ENCODE measurements around the gene TTC3.

Gene TTC3

DNA sequence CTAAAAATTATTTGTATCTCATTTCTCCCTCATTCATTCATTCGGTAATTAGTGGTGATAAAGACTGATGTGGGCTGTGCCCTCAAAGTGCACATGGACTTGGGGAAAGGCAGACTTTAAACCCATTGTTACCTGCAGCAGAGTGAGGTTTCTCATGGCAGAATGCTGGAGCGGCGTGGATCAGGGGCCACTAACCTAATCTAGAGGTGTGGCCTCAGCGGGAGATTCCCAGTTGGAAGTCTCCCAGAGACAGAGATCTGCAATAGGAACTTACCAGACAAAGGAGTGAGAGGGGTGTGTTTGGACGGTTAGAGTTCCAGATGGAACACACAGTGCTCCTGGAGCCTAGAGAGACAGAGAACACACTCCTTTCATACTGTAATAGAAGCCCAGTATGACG is 120.6 kb downstream of the TTC3 start:
- no peak for DNase-seq (ENCODE audit: low read depth in 3 of 3)

DNA sequence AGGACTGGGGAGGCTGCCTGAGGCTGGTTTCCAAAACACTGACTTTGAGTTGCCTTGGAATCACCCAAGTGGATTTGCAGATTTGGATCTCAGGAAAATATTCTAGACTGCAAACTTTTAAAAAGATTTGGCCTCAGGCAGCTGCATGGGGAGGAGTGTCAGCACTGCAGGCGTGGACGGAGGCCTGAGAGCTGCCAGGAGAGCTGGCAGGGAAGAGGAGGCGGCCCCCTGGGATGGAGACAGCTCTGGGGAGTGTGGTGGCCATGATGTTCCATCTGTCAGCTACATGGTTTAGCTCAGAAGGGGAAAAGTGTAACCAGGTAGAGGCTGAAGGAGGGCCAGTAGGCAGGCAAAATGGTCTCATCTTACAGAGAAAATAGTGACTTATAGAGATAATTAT is 122.0 kb downstream of the TTC3 start:
- DNase-seq (ENCODE audit: low read depth in 3 of 3), result no peak

GRCh38 chr21:37195610-37196009 is 122.6 kb downstream of the TTC3 start:
- DNase-seq (ENCODE audit: low read depth in 3 of 3), result no peak

DNA sequence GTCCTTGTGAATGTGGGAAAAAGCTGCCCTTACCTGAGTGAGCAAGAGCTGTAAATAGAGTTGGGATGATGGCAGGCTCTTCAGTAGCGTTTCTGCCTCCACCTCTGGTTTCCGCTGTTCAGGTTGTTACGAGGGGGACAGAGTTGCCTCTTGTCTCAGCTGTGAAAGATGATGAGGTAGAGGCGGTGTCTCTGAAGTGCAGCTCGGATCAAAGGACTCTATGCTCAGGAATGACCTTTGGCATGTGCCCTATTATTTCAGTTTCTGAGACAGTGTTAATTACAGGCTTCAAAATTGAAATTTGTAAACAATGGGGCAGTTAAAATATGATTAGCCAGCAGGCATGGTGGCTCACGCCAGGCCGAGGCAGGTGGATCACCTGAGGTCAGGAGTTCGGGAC is 123.8 kb downstream of the TTC3 start:
- DNase-seq (ENCODE audit: low read depth in 3 of 3), result no peak

GRCh38 chr21:37197746-37198145 is 124.7 kb downstream of the TTC3 start:
- DNase-seq (ENCODE audit: low read depth in 3 of 3), result no peak

DNA sequence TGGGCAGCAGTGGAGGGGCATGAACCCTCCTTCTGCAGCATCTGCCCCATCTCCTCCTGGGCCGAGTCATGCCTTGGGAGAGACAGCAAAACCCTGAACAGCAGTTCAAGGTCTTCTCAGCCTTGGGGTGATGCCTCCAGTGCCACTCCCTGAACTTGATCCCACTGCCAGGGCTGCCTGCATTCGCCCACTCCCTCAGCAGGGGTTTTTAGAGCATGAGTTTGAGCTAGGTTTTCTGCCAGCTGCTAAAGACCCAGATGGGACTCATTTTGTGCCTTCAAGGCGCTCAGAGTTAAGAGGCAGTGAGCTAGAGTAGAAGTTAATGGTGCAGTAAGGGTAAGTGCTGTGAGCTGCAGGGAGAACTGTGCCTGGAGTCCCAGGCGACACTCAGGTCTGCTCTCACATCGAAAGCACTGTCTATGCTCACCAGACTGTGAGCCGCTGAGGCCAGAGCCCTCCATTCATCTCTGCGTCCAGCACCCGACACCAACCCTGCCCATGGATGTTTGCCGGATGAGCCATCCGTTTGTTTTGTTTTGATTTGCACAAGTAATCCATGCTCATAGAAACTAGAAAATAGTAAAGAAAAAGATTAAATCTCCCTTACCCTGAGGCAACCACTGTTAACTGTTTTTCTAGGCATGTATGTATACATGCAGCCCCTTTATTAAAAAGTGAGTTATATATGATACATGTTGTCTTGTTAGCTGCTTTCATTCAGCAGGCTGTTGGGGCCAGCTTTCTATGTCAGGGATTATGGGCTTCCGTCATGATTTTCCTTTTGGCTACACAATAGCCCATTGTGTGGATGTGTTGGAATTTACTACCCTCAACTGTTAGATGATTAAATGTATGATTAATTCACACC is 126.2 kb downstream of the TTC3 start:
- no peak for DNase-seq (ENCODE audit: low read depth in 3 of 3)

DNA sequence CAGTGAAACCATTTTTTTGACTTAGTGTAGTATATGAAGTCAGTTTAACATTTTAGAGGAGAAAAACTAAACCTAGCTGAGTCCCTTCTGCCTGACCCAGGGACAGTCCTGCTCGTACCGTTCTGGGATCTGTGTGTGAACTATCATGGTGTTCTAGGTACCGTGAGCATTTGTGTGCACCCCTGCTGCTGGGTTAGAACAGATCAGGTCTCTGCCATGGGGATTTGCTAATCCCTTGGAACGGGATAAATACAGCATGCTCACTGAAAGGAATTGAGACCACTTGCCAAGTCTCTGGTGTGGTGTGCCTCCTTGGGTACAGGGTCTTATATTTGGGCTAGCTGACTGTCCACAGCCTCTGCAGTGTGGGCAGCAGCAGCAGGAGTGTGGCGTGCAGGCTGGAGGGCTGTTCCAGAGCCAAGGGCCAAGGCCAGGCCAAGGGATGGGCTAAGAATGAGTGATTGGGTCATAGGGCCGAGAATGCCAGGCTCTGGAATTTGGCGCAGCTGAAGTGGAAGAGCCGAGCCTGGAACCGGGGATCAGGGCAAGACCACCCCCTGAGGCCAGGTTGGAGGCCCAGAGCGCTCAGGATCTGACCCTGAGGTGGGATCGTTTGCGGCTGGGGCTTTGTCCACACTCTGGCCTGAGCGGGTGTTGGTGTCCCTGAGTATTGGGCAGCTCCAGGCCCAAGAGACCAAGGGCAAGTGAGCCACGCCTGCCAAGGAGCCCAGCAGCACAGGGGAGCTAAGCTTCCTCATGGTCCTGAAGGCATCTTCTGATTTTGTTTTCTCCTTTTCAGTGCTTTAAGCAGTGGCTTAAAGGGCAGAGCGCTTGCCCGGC is 127.8 kb downstream of the TTC3 start:
- DNase-seq (ENCODE audit: low read depth in 3 of 3), result no peak

DNA sequence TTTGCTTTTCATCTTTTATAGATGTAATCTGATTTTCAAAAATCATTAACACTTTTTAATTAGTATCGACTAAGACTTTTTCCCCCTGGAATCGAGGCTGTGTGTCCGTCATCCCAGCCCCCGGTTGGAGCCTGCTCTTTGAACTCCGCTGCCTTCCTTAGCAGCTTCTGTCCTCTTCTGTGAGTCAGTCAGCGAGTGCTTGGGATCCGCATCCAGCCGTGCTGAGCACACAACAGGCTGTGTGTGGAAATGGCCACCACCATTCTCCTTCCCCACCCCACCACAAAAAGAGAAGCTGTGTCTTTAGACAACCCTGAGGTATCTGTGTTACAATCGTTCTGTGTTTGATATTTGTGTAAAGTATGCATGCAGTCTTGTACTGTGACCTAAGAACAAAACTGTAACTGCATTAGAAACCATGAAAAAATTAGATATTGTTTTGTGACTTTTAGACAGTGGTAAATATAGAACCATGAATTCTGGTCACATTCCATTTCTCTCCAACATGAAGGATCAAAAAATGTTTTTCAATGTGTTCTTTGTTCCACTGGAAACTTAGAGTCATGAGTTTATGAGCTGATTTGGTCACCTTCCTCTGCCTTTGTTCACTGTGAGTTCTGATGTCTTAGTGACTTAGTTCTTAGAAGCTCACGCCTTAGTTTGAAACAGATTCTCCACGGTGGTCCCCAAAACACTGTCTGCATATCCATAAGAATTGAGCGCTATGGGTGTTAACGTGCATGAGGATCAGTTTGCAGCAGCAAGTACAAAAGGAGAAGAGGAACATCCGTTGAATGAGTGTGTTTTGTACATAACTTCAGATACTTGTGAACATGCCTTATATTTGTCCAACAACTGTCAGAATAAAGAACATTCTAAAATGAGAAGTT is 129.4 kb downstream of the TTC3 start:
- no peak for DNase-seq (ENCODE audit: low read depth in 3 of 3)

DNA sequence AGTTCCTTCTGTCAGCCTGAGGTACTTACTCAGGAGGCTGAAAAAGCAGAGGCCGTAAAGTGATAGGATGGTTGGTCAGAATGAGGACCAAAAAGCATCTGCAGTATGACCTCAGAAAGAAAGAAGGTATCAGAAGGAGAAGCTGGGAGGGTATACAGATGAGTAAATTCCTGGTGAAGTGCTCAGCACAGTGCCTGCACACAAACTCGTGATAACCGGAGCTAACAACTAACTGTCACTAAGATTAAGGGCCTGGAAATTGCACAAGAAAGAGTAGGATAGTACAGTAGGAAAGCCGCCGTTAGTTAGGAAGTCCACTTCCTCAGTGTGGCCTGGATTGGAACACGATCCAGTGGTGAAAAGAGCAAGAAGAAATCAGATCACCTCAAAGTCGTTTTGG is 131.5 kb downstream of the TTC3 start:
- no peak for DNase-seq (ENCODE audit: low read depth in 3 of 3)

GRCh38 chr21:37206496-37206895 is 133.4 kb downstream of the TTC3 start:
- no peak for DNase-seq (ENCODE audit: low read depth in 3 of 3)

GRCh38 chr21:37207441-37208009 is 134.5 kb downstream of the TTC3 start:
- no peak for DNase-seq (ENCODE audit: low read depth in 3 of 3)

DNA sequence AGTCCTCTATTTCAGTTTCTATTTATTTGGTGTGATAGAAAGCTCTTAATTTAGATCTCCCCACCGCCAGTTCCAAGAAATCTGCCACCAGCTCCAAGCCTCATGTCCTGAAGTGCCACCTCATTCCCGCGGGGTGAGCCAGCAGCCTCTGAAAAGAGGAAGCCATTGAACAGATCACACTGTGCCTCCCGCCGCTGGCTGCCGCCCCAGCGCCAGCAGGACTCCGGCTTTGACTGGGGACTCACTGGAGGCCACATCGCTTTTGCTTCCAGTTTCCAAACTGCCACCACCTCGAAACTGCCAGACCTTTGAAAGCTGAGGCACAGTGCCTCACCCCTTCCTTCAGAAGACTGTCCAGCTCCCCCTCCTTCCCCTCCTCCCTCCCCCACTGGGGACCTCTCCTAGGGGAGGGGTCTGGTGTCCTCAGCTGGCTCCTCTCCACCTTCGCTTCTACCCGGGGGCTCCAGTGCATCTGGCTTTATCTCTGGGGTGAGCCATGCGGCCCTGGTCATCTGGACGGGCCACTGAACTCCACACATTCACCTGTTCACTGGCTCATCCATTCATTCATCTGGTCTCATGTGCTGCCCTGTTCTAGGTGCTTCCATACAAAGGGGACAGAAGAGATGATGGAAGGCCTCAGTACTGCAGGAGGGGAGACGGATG is 135.1 kb downstream of the TTC3 start:
- DNase-seq (ENCODE audit: low read depth in 3 of 3), result no peak

DNA sequence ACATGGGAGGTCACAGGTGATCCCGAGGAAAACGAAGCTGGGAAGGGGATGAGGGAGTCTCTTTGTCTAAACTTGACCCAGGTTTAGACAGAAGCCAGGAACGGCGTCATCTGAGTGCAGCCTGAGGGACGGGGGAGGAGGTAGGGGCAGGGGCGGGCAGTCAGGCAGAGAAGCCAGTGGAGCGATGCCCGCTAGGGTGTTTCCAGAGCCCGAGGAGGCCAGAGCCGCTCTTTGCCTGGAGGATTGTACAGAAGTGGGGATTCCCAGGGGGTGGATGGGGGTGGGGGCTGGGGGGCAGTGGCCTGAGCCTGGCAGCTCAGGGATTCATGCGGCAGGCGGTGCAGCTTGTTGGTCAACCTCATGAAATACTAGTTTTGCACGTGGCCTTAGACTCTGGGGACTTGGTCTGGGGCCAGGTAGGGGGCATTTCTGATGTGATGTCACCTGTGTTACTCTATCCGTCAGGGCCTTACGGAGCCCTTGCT is 135.7 kb downstream of the TTC3 start:
- DNase-seq (ENCODE audit: low read depth in 3 of 3), result no peak

DNA sequence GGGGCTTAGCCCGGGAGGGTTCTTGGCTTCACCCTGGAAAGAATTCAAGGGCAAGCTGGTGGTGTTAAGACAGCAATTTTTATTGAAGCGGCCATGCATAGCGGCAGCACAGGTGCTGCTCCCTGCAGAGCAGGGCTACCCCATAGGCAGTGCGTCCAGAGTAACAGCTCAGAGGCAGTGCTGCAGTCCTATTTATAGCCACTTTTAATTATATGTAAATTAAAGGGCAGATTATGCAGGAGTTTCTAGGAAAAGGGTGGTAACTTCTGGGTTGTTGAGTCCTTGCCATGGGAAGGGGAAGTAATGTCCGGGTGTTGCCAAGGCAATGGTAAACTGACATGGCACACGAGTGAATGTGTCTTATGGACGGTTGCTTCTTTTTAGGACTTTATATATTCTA is 137.1 kb downstream of the TTC3 start:
- no peak for DNase-seq (ENCODE audit: low read depth in 3 of 3)

- DNase-seq (ENCODE audit: low read depth in 3 of 3), result no peak
These were observed 137.7 kb downstream of the TTC3 start for GRCh38 chr21:37210799-37211198.

DNA sequence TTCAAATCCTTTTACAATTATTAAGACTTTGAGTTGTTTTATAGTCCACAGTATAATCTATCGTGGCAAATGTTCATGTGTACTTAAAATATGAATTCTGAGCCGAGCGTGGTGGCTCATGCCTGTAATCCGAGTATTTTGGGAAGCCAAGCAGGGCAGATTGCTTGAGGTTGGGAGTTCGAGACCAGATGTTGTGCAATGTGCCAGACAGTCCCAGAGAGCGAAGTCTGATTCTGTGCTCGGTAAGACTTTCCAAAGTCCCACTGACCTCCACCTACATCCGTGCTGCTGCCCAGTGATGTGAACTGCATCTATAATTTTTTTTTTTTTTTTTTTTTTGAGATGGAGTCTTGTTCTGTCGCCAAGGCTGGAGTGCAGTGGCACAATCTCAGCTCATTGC is 141.9 kb downstream of the TTC3 start:
- DNase-seq (ENCODE audit: low read depth in 3 of 3), result no peak

DNA sequence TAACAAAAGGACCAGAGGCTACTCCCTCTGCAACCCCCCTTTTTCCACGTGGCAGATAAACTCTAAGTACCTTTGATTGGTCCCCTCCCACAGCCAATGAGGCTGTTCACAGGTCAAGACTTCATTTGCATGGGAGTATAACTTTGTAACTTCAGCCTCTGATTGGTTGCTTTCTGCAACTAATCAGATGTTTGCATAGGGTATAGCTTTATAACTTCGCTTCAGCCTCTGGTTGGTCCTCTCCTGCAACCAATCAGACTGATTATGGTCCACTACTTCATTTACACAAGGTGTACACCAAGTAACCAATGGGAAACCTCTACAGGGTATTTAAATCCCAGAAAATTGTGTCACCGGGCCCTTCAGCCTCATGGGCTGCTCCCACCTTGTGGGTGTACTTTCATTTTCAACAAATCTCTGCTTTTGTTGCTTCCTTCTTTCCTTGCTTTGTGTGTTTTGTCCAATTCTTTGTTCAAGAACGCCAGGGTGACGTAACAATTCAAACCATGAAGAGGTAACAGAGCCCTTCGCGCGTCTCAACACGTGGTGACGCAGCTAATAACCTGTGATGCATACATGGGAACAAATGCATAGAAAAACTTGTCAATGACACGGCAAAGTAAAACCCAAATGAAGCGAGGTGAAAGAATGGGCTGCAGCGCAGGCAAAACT is 146.8 kb downstream of the TTC3 start:
- DNase-seq (ENCODE audit: low read depth in 3 of 3), result peak in 1 of 3 experiments; percentile 12

DNA sequence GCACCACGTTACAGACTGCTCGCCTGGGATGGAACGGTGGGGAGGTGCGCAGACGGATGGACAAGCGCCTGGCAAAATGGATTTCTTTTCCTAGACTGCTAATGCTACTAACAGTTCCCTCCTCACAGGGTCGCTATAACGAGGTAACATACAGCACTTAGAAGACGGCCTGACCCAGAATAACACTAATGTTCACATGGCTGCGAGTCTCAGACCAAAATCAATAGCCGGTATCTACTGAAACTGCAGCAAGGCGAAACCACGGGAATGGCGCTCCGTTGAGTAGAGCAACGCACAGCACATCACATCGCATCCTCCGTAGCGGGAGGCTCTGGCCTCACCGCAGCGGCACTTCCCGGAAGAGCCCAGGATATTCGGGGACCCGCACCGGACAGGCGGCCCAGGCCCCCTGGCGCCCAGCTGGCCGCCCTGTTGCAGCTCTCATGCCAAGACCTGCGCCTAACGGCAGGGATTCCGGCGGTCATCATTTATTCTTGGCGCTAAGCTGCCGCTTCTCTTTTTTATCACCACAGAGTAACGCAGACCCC is 147.5 kb downstream of the TTC3 start:
- no peak for DNase-seq (ENCODE audit: low read depth in 3 of 3)

GRCh38 chr21:37220981-37221664 is 148.1 kb downstream of the TTC3 start:
- peak; percentile 94 to 96 (median 95) for DNase-seq (ENCODE audit: low read depth in 3 of 3)
